ENCODE data around the gene CHST15.

DNA sequence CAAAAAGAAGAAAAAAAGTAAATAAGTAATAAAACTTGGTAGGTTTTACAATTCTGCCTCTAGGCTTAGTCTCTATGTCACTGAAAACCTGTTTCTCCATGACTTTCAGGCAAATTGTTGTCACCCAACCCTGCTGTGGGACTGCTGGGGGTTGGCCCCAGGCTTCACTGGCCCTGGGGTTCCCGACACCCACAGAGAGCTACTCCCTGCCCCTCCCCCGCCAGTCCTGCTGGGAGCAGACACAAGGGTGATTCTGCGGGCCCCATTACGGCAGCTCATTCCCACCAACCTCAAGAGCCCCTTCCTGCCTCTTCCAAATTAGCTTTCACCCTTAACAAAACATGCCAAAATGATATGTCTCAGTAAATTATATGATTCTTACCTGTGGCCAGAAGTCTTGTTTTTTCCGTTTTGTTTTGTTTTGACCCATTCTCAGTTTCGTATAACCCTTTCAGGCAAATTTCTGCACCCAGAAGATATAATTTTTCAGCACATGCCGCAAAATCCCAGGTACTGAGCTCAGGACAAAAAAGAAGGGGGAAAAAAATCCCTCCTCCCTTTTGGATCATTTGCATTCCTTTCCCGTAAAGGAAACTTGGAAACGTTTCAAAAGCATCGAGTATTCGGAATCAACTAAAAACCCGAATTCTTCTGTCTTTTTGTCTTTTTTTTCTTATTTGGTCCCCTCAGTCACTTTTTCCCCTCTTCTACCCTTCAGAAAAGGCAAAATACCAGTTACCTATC is 27.8 kb downstream of the CHST15 start:
- TF ChIP-seq, protein P1, sequence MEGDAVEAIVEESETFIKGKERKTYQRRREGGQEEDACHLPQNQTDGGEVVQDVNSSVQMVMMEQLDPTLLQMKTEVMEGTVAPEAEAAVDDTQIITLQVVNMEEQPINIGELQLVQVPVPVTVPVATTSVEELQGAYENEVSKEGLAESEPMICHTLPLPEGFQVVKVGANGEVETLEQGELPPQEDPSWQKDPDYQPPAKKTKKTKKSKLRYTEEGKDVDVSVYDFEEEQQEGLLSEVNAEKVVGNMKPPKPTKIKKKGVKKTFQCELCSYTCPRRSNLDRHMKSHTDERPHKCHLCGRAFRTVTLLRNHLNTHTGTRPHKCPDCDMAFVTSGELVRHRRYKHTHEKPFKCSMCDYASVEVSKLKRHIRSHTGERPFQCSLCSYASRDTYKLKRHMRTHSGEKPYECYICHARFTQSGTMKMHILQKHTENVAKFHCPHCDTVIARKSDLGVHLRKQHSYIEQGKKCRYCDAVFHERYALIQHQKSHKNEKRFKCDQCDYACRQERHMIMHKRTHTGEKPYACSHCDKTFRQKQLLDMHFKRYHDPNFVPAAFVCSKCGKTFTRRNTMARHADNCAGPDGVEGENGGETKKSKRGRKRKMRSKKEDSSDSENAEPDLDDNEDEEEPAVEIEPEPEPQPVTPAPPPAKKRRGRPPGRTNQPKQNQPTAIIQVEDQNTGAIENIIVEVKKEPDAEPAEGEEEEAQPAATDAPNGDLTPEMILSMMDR (IDR thresholded peaks at IDR 0.05): no peak
- TF ChIP-seq POLR2A (IDR thresholded peaks at IDR 0.05): no peak
